Hematopoietic multipotent progenitor cell treated with erythropoietin and hydrocortisone succinate and interleukin-3 and kit ligand, for 6 days (in vitro differentiated cells): ENCODE results near the gene MYO10.

Source experiments
- DNase-seq: peaks from one replicate; pipeline ENCODE4 v3.0.0-alpha.2; 2015

Gene MYO10

DNA sequence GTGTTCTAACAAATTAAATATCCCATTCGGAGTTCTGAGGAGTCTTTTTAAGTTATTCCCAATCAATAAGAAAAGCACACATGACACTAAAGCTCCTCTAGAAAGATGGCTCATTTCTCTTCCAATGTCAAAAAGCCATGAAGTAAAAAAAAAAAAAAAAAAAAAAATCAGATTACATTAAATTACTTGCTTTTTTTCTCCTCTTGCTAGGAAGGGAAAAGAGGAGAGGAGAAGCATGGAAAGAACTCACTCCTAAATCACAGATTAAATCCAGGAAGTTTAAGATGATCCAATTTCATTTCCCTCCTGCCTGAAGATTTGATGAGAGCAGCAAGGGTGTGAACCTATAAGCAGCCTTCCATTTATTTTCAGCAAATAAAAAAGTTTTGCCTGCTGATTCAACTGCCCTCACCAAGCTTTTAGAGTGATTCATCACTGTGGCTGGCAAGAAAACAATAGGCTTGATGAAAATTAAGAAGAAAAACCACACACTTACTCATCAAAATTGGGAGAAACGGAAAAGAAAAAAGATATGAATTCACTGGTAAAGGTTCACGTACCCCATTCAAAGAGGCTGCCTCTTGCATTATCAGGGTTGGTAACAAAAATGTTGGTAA is 19.7 kb downstream of the MYO10 start:
- DNase-seq = peak; percentile 26

GRCh38 chr5:16914584-16914983 is 21.5 kb downstream of the MYO10 start:
- DNase-seq = no peak

DNA sequence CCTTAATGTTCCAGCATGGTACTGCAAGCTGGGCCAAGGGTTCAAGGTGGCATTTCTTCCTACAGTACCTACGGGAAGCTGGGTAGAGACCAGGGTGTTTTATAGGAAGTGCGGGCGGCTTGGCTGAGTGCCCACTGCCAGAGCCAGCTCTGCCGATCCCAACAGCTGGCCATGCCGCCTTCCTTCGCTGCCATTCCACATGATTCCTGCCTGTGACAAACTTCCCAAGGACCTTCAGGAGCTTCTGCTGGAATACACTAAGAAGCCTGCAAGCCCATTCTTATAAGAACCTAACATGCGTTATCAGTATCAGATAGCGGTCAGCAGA is 22.0 kb downstream of the MYO10 start:
- no peak for DNase-seq

- DNase-seq = no peak
Observed at GRCh38 chr5:16913187-16914107, 22.6 kb downstream of the MYO10 start.

DNA sequence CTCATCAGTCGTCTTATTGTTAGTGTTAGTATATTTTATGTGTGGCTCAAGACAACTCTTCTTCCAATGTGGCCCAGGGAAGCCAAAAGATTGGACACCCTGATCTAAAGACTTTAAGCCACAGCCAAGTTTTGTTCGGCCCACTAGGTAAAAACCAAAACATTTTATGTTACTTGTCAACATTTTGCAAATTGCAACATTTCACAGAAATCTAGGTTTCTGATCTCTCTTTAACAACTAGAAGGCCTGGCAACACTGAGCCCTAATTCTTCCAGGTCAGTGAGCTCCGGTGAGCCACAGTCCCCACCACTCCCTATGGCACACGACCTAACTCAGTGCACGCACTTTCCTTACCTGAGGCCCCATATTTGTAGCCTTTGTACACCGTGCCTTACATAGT is 24.0 kb downstream of the MYO10 start:
- no peak for DNase-seq

GRCh38 chr5:16909464-16909863 is 26.6 kb downstream of the MYO10 start:
- DNase-seq = no peak

- DNase-seq = no peak
Observed at GRCh38 chr5:16907270-16907669, 28.8 kb downstream of the MYO10 start.

DNA sequence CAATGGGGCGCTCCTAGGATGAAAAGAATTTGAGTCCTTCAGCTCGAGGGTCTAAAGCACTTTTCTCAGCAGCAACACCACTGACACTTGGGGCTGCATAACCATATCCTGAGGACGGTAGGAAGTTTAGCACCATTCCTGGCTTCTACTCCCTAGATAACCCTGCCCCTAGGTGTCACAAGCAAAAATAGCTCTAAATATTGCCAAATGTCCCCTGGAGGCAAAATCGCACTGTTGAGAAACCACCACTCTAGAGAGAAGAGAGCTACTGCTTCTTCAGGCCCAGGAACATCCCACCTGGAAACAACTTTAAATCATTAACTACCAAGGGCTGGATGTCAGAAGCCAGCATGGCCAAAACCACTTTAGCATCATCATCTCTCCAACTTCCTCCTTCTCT is 29.8 kb downstream of the MYO10 start:
- DNase-seq = no peak

DNA sequence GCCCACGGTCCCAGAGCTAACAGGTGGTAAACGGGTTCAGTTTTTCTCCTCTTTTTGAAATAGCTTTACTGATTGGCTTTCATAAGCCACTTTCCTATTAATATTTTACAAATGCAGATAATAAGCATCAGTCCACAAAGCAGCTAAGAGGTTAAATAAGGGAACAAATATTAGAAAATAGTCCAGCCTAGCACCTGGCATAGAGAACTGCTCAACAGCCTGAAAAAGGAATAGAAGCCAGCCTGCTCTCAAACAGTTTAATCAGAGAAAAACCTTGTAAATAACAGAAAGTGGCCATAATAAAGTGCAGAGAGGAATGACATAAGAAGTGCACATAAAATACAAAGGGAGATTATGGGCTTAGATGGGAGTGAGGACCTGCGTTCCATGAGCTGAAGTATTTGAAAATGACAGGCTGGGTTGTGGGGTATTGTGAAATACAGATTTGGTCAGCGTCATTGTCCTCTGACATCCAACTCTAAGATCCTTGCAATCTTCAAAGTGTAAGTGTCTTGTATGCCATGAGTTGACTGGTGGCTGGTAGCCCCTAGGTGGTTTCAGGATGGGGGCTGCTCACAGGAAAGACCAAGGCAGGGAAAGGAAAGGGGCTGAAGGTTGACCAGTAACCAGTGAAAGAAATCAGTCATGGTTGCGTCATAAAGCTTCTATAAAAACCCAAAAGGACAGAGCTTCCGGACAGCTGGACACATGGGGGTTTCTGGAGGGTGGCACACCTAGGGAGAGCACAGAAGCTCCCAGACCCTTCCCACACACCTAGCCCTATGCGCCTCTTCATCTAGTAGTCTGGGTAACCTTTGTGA is 32.4 kb downstream of the MYO10 start:
- DNase-seq = no peak

- no peak for DNase-seq
Observed at GRCh38 chr5:16902846-16903245, 33.2 kb downstream of the MYO10 start.

GRCh38 chr5:16901021-16901644 is 35.0 kb downstream of the MYO10 start:
- DNase-seq = no peak

DNA sequence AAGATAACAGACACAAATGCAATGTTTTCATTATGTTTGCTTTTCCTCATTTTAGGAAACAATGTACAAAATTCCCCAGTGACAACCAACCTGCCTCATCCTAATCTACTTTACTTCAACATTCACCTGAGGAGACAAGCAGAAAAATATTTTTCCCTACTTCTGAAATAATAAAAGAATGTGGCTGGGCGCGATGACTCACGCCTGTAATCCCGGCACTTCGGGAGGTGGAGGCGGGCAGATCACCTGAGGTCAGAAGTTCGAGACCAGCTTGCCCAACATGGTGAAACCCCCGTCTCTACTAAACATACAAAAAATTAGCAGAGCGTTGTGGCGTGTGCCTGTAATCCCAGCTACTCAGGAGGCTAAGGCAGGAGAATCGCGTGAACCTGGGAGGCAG is 36.9 kb downstream of the MYO10 start:
- no peak for DNase-seq

GRCh38 chr5:16897800-16898199 is 38.3 kb downstream of the MYO10 start:
- no peak for DNase-seq

DNA sequence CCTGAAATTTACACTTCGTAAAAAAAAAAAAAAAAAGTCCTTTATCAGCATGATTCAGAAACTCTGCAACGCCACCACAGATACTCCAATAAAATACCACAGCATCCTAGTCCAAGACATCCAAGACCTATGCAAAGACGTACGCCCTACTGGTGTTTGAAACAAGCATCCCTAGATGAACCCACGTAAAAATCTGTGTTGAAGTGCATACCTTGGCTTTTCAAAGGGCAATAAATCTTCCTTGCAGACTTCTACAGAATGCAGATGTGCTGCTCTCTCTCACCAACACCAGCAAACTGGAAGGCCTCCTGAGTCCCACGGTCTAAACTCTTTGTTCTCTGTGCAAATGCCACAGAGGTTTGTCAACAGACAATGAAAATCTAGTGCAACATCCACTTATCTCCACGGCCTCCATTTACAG is 38.8 kb downstream of the MYO10 start:
- DNase-seq = peak; percentile 17

DNA sequence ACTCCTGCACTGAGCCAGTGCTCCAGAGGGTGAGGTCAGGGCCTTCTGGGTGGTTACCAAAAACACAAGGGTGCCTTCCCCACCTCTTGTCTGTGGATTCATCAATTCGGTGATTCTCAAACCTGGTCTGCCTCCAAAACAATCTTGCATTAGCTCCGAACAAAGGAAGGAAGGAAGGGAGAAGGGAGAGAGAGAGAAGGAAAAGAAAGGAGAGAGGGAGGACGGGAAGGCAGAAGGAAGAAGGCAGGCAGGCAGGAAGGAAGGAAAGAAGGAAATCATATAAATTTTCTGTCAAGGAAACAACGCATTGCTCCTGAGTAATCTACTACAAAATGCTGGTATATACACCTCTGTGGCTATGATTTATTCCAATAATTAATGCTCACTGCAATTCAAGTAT is 39.3 kb downstream of the MYO10 start:
- no peak for DNase-seq

GRCh38 chr5:16894236-16895057 is 41.6 kb downstream of the MYO10 start:
- DNase-seq = no peak

DNA sequence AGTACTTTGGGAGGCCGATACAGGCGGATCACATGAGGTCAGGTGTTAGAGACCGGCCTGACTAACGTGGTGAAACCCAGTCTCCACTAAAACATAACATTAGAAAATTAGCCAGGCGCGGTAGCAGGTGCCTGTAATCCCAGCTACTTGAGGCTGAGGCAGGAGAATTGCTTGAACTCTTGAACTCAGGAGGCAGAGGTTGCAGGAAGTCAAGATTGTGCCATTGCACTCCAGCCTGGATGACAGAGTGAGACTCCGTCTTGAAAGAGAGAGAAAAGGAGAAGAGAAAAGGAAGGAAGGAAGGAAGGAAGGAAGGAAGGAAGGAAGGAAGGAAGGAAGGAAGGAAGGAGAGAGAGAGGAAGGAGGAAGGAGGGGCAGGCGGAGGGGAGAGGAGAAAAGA is 45.1 kb downstream of the MYO10 start:
- DNase-seq = no peak

DNA sequence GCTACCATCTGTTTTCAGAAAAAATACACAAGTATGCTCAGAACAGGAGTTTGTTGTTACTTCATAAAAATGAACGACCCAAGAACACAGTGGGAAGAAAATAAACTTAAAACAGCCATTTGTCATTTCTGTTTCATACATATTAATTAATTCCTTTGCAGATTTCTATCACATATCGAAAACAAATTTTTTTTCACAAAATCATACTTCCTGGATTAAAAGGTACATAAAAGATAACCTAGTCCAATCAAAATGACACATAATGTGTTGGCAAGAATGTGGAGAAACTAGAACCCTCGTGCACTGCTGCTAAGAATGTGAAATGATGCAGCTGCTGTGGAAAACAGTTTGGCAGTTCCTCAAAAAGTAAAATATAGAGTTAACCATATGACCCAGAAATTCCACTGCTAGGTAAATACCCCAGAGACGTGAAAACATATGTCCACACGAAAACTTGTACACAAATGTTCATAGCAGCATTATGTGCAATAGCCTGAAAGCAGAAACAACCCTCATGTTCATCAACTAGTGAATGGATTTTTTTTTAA is 46.0 kb downstream of the MYO10 start:
- DNase-seq = no peak

GRCh38 chr5:16889203-16889971 is 46.7 kb downstream of the MYO10 start:
- no peak for DNase-seq

DNA sequence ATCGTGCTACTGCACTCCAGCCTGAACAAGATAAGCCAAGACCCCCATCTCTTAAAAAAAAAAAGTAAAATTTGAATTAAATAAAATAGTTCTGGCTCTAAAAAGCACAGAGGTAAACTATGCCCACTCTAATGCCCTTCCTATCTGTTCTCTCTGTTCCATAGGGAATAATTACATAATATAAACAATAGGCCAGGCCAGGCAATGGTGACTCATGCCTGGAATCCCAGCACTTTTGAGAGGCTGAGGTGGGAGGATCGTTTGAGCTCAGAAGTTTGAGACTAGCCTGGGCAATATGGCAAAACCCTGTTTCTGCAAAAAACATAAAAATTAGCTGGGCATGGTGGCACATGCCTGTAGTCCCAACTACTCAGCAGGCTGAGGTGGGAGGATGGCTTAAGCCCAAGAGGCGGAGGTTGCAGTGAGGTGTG is 47.4 kb downstream of the MYO10 start:
- no peak for DNase-seq

- DNase-seq = no peak
Observed at GRCh38 chr5:16886793-16887345, 49.2 kb downstream of the MYO10 start.
